GM18511 (cell line): ENCODE measurements around the gene CLVS2.

ENCODE experiments used
- ATAC-seq: cut with Tn5 transposase; IDR thresholded peaks from one replicate; pipeline ENCODE4 v1.9.1; 2021; ENCODE audit warnings: mild to moderate bottlenecking, moderate library complexity; ENCODE audit not compliant: unreplicated experiment

CLVS2 gene, protein sequence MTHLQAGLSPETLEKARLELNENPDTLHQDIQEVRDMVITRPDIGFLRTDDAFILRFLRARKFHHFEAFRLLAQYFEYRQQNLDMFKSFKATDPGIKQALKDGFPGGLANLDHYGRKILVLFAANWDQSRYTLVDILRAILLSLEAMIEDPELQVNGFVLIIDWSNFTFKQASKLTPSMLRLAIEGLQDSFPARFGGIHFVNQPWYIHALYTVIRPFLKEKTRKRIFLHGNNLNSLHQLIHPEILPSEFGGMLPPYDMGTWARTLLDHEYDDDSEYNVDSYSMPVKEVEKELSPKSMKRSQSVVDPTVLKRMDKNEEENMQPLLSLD

DNA sequence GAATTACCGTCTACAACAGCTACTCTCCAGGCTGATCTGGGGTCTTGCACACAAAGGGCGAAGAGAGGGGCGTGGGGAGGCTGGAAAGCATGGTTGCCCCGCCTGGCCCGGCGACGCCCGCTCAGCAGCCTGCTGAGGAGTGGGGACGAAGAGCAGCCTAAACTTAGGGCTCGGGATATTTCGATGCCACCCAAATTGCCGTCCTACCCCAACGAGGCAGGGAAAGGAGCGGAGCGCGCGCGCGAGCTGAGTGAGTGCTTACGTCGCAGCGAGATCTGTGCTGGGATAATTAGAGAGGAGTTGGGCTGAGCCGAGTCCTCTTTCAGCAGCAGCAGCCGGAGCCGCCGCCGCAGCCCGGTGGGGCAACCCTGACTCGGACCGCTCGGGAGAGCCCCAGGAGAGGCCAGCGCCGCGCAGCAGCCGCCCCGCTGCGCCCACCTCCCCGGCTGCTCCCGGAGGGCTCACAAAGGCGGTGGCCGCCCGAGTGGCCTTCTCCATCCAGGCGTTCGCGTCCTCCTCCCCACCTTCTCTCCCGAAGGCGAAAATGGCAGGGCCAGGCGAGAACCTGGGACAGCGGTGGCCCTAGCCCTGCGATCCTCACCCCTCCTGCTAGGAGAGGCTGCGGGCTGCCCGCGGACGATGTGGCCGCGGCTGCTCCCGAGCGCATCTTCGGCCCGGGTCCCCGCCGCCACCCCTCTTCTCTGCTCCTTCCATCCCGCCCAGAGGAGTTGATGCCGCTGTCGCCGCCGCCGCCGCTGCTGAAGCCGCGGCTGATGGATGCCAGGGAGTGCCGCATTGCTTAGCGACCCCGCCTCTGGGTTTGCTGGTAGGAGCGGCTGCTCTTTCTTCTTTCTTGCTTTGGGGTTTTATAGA, at the start of gene CLVS2:
CLVS2 (plus strand) TSS at position 315 of the 873 bp plus-strand sequence. CDS start 1,543 bp downstream, outside the sequence.
- ATAC-seq: no peak

DNA sequence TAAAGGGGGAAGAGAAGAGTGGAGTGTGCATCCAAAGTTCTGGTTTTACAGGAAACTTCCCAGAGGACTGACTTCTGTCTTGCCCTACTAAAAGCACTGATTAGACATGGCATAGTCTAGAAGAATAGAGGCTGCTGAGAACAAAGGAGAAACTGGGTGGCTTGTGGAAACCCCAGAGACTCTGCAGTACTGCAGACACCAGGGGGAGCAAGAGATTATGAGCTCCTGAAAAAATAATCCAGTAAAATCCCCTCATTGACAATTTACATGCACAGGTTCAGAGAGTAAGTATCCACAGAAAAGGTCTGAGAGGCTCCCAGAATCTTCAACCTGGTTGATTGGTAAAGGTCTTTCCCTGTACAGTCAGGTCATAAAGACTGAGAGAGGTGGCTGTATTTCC, 48.7 kb upstream of the CLVS2 start:
- no peak for ATAC-seq

DNA sequence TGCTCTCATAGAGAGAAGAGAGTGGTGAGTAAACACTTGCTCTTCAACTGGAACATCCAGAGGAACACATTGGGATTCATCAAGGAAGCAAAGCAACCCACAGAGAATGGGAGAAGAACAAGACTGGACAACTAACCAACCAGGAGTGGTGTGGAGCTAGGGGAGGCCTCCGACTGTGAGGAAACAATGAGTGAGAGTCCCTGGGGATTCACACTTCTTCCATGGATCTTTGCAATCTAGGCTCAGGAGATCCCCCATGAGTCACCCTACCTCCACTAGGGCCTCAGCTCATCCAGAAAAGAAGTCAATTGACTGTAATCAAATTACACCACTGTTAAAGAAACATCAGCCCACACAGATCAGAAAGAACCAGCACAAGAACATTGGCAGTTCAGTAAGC, 42.3 kb upstream of the CLVS2 start:
- no peak for ATAC-seq

DNA sequence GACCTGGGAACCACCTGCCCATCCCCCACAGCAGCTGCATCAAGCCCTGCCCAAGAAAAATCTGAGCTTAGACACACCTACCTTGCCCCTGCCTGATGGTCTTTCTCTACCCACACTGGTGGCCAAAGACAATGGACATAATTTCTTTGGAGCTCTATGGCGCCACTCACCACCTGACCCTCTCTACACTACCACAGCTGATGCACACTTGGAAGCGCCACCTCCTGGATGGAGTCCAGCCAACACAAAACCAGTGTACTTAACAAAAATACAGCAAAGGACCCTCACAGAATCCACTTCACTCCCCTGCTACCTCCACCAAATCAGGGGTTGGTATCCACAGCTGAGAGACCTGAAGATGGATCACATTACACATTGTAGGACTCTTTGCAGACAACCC, 39.7 kb upstream of the CLVS2 start:
- ATAC-seq: no peak

DNA sequence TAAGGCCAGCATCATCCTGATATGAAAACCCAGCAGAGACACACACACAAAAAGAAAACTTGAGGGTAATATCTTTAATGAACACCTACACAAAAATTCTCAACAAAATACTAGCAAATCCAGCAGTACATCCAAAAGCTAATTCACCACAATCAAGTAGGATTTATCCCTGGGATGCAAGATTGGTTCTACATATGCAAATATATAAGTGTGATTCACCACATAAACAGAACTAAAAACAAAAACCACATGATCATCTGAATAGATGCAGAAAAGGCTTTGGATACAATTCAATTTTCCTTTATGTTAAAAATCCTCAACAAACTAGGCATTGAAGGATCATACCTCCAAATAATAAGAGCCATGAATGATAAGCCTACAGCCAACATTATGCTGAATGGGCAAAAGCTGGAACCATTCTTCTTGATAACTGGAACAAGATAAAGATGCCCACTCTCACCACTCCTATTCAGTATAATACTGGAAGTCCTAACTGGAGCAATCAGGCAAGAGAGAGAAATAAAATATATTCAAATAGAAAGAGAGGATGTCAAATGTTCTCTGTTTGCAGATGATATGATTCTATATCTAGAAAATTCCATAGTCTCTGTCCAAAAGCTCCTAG, 33.9 kb upstream of the CLVS2 start:
- ATAC-seq: no peak

DNA sequence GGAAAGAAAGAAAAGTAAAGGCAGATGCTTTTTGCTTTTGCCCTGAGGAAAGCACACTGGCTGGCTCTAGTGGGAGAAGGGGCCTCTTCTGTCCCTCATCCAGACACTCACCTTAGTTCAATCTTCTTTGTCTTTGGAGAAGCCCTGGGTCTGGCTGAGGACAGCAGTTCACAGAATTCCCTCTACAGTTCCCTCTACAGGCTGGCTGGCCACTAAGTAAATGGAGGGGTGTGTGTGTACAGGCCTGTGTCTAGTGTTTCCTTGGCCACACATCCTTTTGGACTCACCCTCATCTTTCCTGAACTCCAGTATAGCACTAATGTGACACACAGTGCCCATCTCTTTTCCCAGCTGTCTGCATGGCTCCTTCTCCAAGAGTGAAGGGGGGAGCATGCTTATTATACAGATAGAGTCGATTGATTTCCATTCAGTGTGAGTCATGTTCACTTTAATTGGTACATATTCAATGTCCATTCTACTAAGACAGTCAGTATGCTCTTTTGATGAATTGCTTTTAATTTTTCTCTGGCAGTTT, 26.0 kb upstream of the CLVS2 start:
- no peak for ATAC-seq

DNA sequence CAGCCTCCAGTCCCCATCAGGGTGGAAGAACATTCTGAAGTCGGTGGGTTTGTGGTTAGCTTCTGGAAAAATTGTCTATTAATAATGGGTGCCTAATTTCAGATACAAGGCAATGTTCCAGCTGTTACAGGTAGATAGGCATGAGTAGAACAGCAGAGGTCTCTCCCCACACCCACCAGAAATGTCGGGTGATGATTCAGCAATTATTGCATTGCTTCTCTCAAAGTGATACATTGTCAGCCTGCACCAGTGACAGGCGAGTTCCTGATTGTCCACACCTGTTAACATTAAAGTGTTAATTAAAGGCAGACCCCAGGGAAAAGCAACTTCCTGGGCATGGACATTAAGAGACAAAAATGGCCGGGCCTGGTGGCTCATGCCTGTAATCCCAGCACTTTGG, 18.9 kb upstream of the CLVS2 start:
- no peak for ATAC-seq

DNA sequence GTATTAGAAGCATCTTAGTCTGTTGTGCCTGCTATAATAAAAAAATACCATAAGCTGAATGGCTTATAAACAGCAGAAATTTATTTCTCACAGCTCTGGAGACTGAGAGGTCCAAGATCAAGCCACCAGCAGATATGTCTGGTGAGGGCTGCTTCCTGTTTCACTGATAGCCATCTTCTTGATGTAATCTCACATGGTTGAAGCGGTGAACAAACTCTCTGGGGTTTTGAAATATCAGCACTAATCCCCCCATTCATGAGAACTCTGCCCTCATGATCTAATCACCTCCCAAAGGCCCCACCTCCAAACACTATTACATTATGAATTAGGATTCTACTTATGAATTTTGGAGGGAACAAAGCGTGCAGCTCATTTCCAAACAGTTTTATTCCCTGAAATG, 11.6 kb upstream of the CLVS2 start:
- no peak for ATAC-seq

DNA sequence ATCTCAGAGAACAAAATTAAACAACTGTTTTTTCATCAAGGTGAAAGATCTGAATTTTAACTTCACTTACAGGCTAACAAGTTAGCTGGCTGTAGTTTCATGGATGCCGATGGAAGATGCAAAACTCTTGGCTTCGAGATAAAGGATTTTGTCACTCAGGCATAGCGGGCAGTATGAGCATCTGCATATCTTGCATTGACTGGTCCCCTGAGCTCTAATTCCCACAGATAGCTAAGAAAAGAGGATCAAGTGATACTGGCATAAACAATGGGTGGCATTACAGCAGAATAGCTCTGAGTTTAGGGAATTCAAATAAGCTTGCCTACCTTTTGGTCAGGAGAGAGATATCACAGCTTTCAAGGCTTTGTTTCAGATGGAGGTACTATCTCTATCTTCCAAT, 1.8 kb upstream of the CLVS2 start:
- ATAC-seq: no peak

DNA sequence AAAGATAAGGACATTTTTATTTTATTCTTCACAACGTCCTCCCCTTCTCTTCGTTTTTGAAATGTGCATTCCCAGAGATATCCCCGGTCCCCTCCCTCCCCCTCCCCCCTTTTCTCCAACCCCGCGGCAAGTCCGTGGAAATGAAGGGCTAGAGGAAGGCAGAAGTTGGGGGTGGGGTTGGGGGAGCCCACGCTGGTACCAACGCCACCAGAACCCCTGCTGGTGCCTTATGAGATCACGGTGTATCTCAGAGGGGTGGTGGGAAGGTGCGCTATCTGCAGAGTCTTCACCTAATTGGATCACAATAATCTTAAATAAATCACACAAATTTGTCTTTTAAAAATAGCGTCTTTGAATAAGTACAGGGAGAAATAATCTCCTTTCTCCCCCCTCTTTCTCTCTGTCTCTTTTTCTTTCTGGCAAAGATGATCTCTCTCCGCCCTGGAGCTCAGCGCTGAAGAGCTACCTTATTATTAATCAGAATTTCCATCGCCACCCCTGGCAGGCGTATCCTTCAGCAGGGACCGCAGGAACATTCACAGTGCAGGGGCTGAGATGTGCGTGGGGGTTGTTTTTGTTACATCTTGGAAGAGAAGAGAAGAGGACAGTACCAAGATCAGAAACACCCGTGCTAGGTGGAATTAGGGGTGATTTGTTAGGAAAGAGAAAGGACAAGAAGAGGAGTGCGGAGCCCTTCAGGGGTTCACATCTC, 915 bp downstream of the CLVS2 start:
- no peak for ATAC-seq

DNA sequence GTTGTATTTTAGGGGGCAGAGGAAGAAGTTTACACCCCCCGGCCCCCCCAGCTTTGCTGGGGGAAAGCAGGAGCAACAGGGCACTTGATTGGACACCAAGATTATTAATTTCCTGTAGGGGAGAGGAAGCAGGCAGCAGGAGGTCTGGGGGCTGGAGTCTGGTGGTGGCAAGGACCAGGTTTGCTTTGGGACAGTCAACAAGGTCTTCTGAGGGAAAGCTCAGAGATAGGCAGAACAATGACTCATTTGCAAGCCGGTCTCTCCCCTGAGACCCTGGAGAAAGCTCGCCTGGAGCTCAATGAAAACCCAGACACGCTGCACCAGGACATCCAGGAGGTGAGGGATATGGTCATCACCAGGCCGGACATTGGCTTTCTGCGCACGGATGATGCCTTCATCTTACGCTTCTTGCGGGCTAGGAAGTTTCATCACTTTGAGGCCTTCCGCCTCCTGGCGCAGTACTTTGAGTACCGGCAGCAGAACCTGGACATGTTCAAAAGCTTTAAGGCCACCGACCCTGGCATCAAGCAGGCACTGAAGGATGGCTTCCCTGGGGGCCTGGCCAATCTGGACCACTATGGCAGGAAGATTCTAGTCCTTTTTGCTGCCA, 1.6 kb downstream of the CLVS2 start:
- ATAC-seq: no peak

DNA sequence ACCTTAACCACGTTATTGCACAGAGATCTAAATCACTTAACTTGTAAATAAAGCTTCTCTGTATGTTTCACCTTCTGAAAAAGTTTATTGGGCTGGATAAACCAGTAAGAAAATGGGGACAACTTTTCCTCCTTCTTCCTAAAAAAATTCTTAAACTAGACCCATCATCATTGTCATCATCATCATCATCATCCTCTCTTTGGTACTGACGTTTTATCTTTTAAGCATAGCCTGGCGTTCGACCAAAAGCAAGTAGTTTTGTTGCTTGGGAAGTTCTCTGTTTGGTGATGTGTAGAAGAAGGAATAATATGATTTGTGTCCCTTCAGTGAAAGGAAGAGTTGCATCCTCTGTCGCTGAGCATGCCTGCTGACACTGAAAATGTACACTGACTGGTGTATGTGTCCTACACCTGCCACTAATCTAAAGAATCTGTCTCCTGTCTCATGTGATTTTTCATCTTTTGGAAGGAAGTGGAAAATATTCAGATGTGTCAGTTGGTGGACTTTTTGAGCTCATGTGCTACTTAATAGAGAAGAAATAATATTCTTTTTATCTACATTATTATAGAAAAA, 2.5 kb downstream of the CLVS2 start:
- ATAC-seq: no peak

DNA sequence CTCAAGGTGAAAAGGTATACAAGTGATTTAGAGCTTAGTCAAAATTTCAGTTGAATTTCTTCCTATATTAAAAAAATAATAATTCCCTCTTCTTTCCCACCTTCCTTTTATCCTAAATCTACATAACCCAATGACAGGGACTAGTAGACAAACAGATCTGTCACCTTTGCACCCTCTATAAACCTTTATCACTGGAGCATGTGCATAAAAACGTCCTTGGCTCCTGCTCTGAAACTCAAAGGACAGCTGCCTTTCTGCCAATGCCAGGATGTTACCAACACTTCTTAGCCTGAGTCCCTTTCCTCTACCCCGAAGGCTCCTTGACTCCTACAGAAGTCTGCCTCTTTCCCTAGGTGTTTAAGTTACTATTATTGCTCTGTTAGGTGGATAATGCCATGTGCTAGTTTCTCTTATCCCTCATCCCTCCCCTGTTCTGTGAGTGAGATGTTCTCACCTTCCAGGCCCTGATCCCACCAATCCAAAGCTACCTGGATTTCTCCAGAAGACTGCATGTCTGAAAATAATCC, 4.3 kb downstream of the CLVS2 start:
- ATAC-seq: no peak

DNA sequence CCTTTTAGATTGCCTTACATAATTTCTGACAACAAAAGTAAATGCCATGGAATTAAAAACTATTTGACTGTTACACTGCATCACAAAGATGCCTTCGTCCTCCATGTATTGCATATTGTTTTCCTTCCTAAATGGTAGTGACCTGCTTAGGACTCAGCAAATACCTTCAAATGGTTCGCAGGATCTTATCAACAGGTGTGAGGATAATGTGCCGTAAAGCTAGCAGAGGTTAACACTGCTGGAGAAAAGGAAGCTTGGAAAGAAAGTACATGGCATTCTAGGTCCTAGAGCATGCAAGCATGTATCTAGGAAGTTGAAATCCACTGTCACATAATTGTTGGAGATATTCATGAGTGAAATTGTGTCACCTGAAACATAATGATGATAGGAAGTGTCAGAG, 5.5 kb downstream of the CLVS2 start:
- no peak for ATAC-seq

DNA sequence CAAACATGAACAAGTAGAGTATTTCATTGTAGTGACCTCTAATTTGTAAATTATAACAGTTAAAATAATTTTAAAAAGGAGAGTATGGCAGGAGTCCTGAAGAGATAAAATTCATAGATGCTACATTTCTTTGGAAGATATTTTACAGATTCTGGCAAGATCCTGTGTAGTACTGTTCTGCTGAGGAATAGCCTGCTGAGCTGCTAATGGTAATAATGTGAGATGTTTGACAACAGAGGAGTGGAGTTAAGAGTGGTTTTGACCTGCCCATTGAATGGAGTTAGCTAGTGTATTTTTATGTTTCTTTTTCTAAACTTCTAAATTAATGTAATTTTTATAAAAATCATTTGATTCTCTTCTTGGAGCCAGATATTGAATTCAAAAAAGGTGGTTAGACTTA, 11.8 kb downstream of the CLVS2 start:
- no peak for ATAC-seq

DNA sequence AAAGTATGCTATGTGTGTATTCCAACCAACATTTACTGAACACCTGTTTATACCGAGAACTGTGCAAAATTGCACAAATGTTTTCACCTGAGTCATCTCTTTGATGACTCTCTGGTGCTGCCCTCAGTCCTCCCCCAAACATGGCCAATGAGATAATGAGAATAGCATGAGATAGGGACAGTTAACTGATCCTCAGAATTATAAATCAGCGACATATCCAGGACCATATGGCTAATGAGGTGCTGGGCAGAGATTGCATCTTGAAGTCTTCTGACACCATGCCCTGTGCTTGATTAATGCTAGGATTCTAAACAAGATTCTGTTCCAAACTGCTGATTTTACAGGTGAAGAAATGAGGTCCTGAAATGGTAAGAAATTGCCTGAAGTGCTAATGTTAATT, 13.0 kb downstream of the CLVS2 start:
- ATAC-seq: no peak

DNA sequence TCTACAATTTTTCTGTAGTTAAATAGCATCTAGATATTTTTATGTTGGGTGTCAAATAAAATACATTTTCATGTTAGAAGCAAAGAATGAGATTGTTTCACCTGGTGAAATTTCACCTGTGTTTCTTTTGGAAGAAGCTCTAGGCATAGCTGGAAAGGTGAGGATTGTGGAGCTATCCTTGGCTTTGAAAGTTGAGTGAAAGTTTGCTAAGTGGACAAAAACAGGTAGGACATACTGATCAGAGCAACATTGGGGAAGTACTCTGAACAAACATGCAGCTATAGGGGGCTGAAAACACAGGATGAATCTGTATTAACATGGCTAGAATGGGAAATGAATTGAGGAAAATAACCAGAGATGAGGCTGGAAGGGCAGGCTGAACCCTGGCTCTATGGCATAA, 18.8 kb downstream of the CLVS2 start:
- ATAC-seq: no peak

DNA sequence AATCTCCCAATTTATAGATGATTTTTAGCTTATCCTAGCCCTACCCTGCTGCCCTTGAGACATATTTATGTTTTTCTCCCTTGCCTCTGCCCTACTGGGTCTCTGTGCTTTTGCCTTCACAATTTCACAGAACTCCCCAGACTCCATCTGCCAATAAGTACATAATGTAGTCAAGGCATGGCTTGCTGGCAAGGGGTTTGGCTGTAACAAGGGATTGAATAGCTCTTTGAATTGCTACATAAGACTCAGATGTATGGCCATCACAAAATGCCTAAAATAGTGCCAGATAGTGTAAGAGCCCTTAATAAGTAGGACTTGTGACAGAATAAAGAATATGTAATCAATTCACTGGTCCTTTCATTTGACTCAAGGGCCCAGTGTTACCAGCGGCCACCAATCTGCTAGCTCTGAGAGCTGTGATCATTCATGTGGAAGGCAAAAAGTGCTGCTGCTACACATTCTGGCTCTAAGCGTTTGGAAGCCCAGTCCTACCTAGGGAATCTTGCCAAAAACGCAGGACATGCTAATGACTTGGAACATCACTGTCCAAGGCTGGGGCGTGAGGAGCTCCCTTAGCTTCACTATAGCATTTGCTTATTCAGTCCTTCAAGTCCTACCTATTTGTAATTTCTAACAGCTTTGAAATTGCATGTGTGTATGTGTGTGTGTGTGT, 20.5 kb downstream of the CLVS2 start:
- no peak for ATAC-seq

DNA sequence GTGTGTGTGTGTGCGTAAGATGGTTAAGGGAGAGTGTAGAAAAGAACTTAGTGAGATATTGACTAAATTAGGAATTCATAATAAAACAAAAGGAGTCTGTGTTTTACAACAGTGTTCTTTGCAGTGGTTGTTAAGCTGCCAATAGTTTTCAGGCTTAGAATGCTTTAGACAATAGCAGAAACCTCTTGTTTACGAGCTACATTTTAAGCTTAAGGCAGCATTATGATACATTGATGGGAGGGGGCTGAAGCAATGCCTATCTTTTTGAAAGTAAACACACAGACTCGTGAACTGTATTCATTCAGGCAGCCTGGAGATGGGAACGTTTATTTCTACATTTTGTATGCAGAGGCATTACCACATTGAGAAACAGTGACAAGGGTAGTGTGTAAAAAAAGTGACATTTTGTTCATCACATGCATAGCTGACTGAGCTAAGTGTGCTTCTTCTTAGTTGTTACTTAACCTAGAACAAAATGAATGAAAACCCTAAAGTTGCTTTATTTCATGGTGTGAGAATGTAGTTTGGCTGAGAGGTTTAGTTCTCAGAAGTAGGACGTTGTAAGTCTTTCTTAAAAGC, 21.2 kb downstream of the CLVS2 start:
- ATAC-seq: no peak
